Endothelial cell of umbilical vein (primary cell): ENCODE measurements around the gene HOXA13. TPM values are rescaled to one million over a fixed set of nuclear protein-coding genes. Genes with fewer than 3 reads are reported as not detected.

Source experiments
- BruUV-seq: library from RNA; stranded (reverse); fragments of 400-500 nt; replicated peaks from 2 replicates; lab custom pipeline; 2021; lab: Mats Ljungman, UMichigan
- CTCF ChIA-PET: fragments of 300-600, 350-600 bp; sonication (Branson Sonifier 250); formaldehyde crosslinking; loops from one replicate; lab custom pipeline; 2021; ENCODE audit warnings: antibody characterized with exemption, inconsistent platforms; lab: Charles Lee
- POLR2A ChIA-PET: fragments of 300-600, 350-600 bp; sonication (Branson Sonifier 250); formaldehyde crosslinking; loops from one replicate; lab custom pipeline; 2021; ENCODE audit warnings: antibody characterized with exemption, inconsistent platforms; lab: Charles Lee
- DNase-seq: peaks from one replicate; pipeline ENCODE4 v3.0.0-alpha.2; 2011; ENCODE audit warnings: low read depth, low spot score
- FAIRE-seq: peaks from 2 replicates; lab custom pipeline; 2011; peaks lifted over from hg19 to GRCh38; lab: Jason Lieb, UNC
- H2AFZ ChIP-seq: 2 replicates; pipeline ENCODE4 v1.6.0; 2012; ENCODE audit warnings: low read depth, low read length, control low read depth, inconsistent platforms
- H3K27ac ChIP-seq: 2 replicates; pipeline ENCODE4 v1.5.1; 2011; ENCODE audit warnings: low read depth, mild to moderate bottlenecking, control low read depth, low read length, moderate library complexity; ENCODE audit not compliant: insufficient read depth
- H3K27me3 ChIP-seq, 2 experiments: 2 replicates each; pipeline versions ENCODE4 v1.6.0 to v1.6.1; 2011; ENCODE audit warnings: low read length in 2 of 2, mixed read lengths in 1 of 2; ENCODE audit not compliant: control insufficient read depth in 2 of 2, insufficient read depth in 2 of 2
- H3K36me3 ChIP-seq, 2 experiments: 2 replicates in 1 of 2; 3 replicates in 1 of 2; pipeline ENCODE4 v1.5.1; 2011; ENCODE audit warnings: low read length in 2 of 2, mild to moderate bottlenecking in 1 of 2, moderate library complexity in 1 of 2; ENCODE audit not compliant: control insufficient read depth in 2 of 2, insufficient read depth in 2 of 2; ENCODE audit errors: extremely low read depth in 1 of 2
- H3K4me1 ChIP-seq: 3 replicates; pipeline ENCODE4 v1.5.1; 2011; ENCODE audit warnings: mild to moderate bottlenecking, low read length; ENCODE audit not compliant: control insufficient read depth, insufficient read depth; ENCODE audit errors: extremely low read depth
- H3K4me2 ChIP-seq: 2 replicates; pipeline ENCODE4 v1.6.1; 2011; ENCODE audit warnings: low read length, control low read depth, mixed read lengths; ENCODE audit not compliant: insufficient read depth
- H3K4me3 ChIP-seq, 3 experiments: fragments of 200-600 bp in 1 of 3; sonication (generic), shearing (Covaris generic) in 1 of 3; replicated peaks in 1 of 3; 2 replicates each; pipeline ENCODE4 v1.5.1; 2011 to 2016; ENCODE audit warnings: control low read depth in 3 of 3, low read length in 3 of 3, mild to moderate bottlenecking in 2 of 3, inconsistent platforms in 1 of 3, low read depth in 1 of 3, moderate library complexity in 1 of 3; ENCODE audit not compliant: insufficient read depth in 1 of 3
- H3K79me2 ChIP-seq: 2 replicates; pipeline ENCODE4 v1.6.0; 2012; ENCODE audit warnings: low read length, inconsistent platforms; ENCODE audit not compliant: control insufficient read depth, insufficient read depth
- H3K9ac ChIP-seq: replicated peaks from 2 replicates; pipeline ENCODE3; 2011; ENCODE audit warnings: low read length, control low read depth; ENCODE audit not compliant: insufficient read depth; ENCODE audit errors: extremely low read depth
- H3K9me1 ChIP-seq: replicated peaks from 3 replicates; pipeline ENCODE4 v1.6.0; 2011; ENCODE audit warnings: mild to moderate bottlenecking, low read length; ENCODE audit not compliant: control insufficient read depth, insufficient read depth; ENCODE audit errors: extremely low read depth
- H3K9me3 ChIP-seq: replicated peaks from 2 replicates; pipeline ENCODE4 v1.5.1; 2012; ENCODE audit warnings: low read length, inconsistent platforms; ENCODE audit not compliant: control insufficient read depth, insufficient read depth
- H4K20me1 ChIP-seq: replicated peaks from 2 replicates; pipeline ENCODE3; 2011; ENCODE audit warnings: mild to moderate bottlenecking, low read length; ENCODE audit not compliant: control insufficient read depth, insufficient read depth; ENCODE audit errors: extremely low read depth
- EZH2 ChIP-seq: IDR thresholded peaks from 2 replicates; pipeline ENCODE4 v1.6.1; 2012; ENCODE audit warnings: borderline replicate concordance, low read depth, mild to moderate bottlenecking, moderate library complexity, low read length, inconsistent platforms; ENCODE audit not compliant: severe bottlenecking
- FOS ChIP-seq: IDR thresholded peaks from 2 replicates; pipeline ENCODE4 v1.6.1; 2011; ENCODE audit warnings: mild to moderate bottlenecking, low read length, moderate library complexity, borderline replicate concordance; ENCODE audit not compliant: insufficient read depth
- GATA2 ChIP-seq: IDR thresholded peaks from 2 replicates; pipeline ENCODE4 v1.7.0; 2011; ENCODE audit warnings: low read depth, mild to moderate bottlenecking, moderate library complexity, mixed read lengths, low read length; ENCODE audit not compliant: insufficient read length, insufficient read depth
- JUN ChIP-seq: IDR thresholded peaks from 2 replicates; pipeline ENCODE4 v1.6.1; 2011; ENCODE audit warnings: borderline replicate concordance, low read depth; ENCODE audit not compliant: insufficient read length, insufficient read depth
- MYC ChIP-seq: IDR thresholded peaks from one replicate; pipeline ENCODE4 v1.6.1; 2011; ENCODE audit warnings: mild to moderate bottlenecking, low read depth, low read length
- POLR2A ChIP-seq: IDR thresholded peaks from 2 replicates; pipeline ENCODE4 v1.6.1; 2012; ENCODE audit warnings: low read depth, mild to moderate bottlenecking, control low read depth, low read length
- POLR2AphosphoS5 ChIP-seq: IDR thresholded peaks from 2 replicates; pipeline ENCODE4 v1.6.1; 2012; ENCODE audit warnings: low read depth, mild to moderate bottlenecking, control low read depth, low read length, moderate library complexity; ENCODE audit not compliant: insufficient read depth
- dilution Hi-C: fragments of 300-500 bp; cut with MboI; formaldehyde crosslinking; loops from one replicate; pipeline ENCODE4 v1.15.0; 2019; ENCODE audit warnings: low sequenced_read_pairs; ENCODE audit not compliant: extremely low pct_ligation_motif_present
- intact Hi-C: fragments of 100-400 bp; cut with micrococcal nuclease; formaldehyde crosslinking; loops from one replicate; pipeline ENCODE4 v1.10.0; 2022
- polyA plus RNA-seq, 4 experiments: library from polyadenylated mRNA; depleted of rRNA in 3 of 4; stranded (reverse) in 3 of 4; unstranded in 1 of 4; fragments of >200 nt; gene quantifications; 2 replicates each; pipeline versions ENCODE4 v1.2.1 to v1.2.3, GENCODE V29; 2011 to 2012; ENCODE audit warnings: missing spikeins in 1 of 4
- total RNA-seq: library from RNA; stranded (reverse); gene quantifications from 2 replicates; pipeline ENCODE4 v1.2.3, GENCODE V29; 2021
- TF ChIP-seq, protein P1 (sequence below), 2 donors: IDR thresholded peaks; 1 replicate in 1 of 2; 2 replicates in 1 of 2; pipeline ENCODE4 v1.5.1; 2011; ENCODE audit warnings: low read length in 2 of 2, mild to moderate bottlenecking in 2 of 2, moderate library complexity in 2 of 2, control low read depth in 1 of 2, inconsistent platforms in 1 of 2, low read depth in 1 of 2; ENCODE audit not compliant: insufficient read depth in 1 of 2; ENCODE audit errors: extremely low read depth in 1 of 2
- TF ChIP-seq, protein P2 (sequence below): IDR thresholded peaks from 2 replicates; pipeline ENCODE4 v1.6.1; 2011; ENCODE audit not compliant: insufficient read depth, insufficient read length

HOXA13 gene
- total and polyA plus RNA-seq, 2 donors (not counting 3 experiments of a cell fraction or from before 2014, with no cell fraction given), result 0.22 TPM; not detected in 1

DNA sequence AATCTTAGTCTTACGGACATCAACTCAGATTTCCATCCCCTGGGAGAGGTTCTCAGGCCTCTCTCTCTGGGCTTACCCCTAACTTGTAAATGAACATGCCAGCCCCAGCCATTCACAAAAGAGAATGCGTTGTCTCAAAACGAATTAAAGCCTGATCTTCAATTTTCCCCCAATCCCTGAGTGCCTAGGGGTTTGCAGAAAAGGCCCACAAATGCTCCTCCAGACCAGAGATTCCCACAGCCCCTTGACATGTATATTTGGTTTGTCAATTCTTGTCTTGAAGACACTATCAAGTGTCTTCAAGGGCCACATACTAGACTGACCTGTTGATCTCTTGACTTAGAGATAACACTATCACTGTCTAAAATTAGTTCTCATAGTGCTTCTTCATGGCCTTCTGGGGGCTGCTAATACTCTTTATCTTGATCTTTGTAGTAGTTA is 11.9 kb upstream of the HOXA13 start:
- no peak overlapping the region for H3K4me2 ChIP-seq
- no peaks in the 10 kb centered on the region for H3K79me2 ChIP-seq
- no peaks in the 10 kb centered on the region for H4K20me1 ChIP-seq
- no TSS peak for BruUV-seq
- ChIA-PET CTCF (interaction anchor here (0.7 to 2.7 kb wide), 15 partner anchors 9 to 885 kb away, joined by 3 to 30 read pairs (median 4); partner anchors contain the start of gene HOXA13), POLR2A (no interaction called here)
- dilution Hi-C loops, result no loop called here
- DNase-seq, result no peak
- intact Hi-C loops, result loop anchor here (2.0 to 5.0 kb wide), 2 partner anchors 13 to 866 kb away; no protein-coding TSS in a partner anchor
- H3K27ac ChIP-seq, result no peak overlapping the region
- TF ChIP-seq JUN, result no peak
- TF ChIP-seq, protein P1, sequence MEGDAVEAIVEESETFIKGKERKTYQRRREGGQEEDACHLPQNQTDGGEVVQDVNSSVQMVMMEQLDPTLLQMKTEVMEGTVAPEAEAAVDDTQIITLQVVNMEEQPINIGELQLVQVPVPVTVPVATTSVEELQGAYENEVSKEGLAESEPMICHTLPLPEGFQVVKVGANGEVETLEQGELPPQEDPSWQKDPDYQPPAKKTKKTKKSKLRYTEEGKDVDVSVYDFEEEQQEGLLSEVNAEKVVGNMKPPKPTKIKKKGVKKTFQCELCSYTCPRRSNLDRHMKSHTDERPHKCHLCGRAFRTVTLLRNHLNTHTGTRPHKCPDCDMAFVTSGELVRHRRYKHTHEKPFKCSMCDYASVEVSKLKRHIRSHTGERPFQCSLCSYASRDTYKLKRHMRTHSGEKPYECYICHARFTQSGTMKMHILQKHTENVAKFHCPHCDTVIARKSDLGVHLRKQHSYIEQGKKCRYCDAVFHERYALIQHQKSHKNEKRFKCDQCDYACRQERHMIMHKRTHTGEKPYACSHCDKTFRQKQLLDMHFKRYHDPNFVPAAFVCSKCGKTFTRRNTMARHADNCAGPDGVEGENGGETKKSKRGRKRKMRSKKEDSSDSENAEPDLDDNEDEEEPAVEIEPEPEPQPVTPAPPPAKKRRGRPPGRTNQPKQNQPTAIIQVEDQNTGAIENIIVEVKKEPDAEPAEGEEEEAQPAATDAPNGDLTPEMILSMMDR (IDR thresholded peaks at IDR 0.05; ENCODE audit: extremely low read depth in 1 of 2, insufficient read depth in 1 of 2, low read depth in 1 of 2, low read length in 2 of 2), result no peak
- TF ChIP-seq EZH2, result no peak
- TF ChIP-seq POLR2AphosphoS5, result no peak
- TF ChIP-seq FOS, result no peak
- no peak for TF ChIP-seq MYC
- TF ChIP-seq GATA2, result no peak
- TF ChIP-seq, protein P2, sequence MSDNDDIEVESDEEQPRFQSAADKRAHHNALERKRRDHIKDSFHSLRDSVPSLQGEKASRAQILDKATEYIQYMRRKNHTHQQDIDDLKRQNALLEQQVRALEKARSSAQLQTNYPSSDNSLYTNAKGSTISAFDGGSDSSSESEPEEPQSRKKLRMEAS, result no peak
- TF ChIP-seq POLR2A, result no peak
- no peak overlapping the region for H3K9ac ChIP-seq
- H3K9me3 ChIP-seq, result no peaks in the 10 kb centered on the region
- FAIRE-seq, result no peak
- no peaks in the 10 kb centered on the region for H3K9me1 ChIP-seq
- peaks cover 72 to 75% of the 10 kb centered on the region in 2 experiments for H3K27me3 ChIP-seq
- peaks cover 12% of the 10 kb centered on the region for H3K4me1 ChIP-seq
- H2AFZ ChIP-seq, result no peak overlapping the region
- H3K4me3 ChIP-seq, result no peak overlapping the region
- H3K36me3 ChIP-seq, result no peaks in the 10 kb centered on the region
